Neural cell (in vitro differentiated cells): ENCODE measurements around the gene RAI2. TPM values are rescaled to one million over a fixed set of nuclear protein-coding genes. Genes with fewer than 3 reads are reported as not detected.

Experiments used
- H2AFZ ChIP-seq: fragments of 200-600, 300-800 bp; sonication (generic), shearing (Covaris generic); 2 replicates; pipeline ENCODE4 v1.6.0; 2014; ENCODE audit warnings: low read depth, mild to moderate bottlenecking, antibody characterized with exemption, low read length, moderate library complexity
- H3F3A ChIP-seq: fragments of 200-600 bp; shearing (Covaris generic); 2 replicates; pipeline ENCODE4 v1.6.1; 2016; ENCODE audit warnings: mild to moderate bottlenecking, moderate library complexity, mixed read lengths, antibody characterized with exemption, low read length; ENCODE audit not compliant: insufficient read depth, poor library complexity, severe bottlenecking
- H3K27ac ChIP-seq: fragments of 200-600, 300-800 bp; sonication (generic), shearing (Covaris generic); 2 replicates; pipeline ENCODE4 v1.5.1; 2014; ENCODE audit warnings: mild to moderate bottlenecking, low read length, moderate library complexity
- H3K27me3 ChIP-seq: fragments of 300-800, 200-600 bp; sonication (generic), shearing (Covaris generic); 2 replicates; pipeline ENCODE4 v1.6.0; 2014; ENCODE audit warnings: mild to moderate bottlenecking, low read depth, low read length, moderate library complexity; ENCODE audit not compliant: insufficient read depth
- H3K36me3 ChIP-seq: fragments of 300-800, 200-600 bp; sonication (generic), shearing (Covaris generic); 2 replicates; pipeline ENCODE4 v1.5.1; 2014; ENCODE audit warnings: mild to moderate bottlenecking, antibody characterized with exemption, low read length, moderate library complexity; ENCODE audit not compliant: insufficient read depth
- H3K4me2 ChIP-seq: fragments of 300-800, 200-600 bp; sonication (generic), shearing (Covaris generic); 2 replicates; pipeline ENCODE4 v1.6.0; 2014; ENCODE audit warnings: mild to moderate bottlenecking, low read length
- H3K4me3 ChIP-seq: fragments of 300-800, 200-600 bp; sonication (generic), shearing (Covaris generic); 2 replicates; pipeline ENCODE4 v1.5.1; 2014; ENCODE audit warnings: mild to moderate bottlenecking, low read length, moderate library complexity
- H3K79me2 ChIP-seq: fragments of 200-600 bp; shearing (Covaris generic); replicated peaks from 2 replicates; pipeline ENCODE4 v1.6.0; 2014; ENCODE audit warnings: mild to moderate bottlenecking, low read length, moderate library complexity; ENCODE audit not compliant: insufficient read depth
- H3K9ac ChIP-seq: fragments of 300-800, 200-600 bp; sonication (generic), shearing (Covaris generic); 2 replicates; pipeline ENCODE4 v1.6.1; 2016; ENCODE audit warnings: mild to moderate bottlenecking, low read length, mixed read lengths
- H3K9me2 ChIP-seq: fragments of 200-600 bp; shearing (Covaris generic); 2 replicates; pipeline ENCODE4 v1.6.1; 2016; ENCODE audit warnings: mild to moderate bottlenecking, low read length, mixed read lengths; ENCODE audit not compliant: insufficient read depth
- H3K9me3 ChIP-seq: fragments of 200-600, 300-800 bp; sonication (generic), shearing (Covaris generic); 2 replicates; pipeline ENCODE4 v1.6.1; 2016; ENCODE audit warnings: mild to moderate bottlenecking, mixed run types, low read length, moderate library complexity, mixed read lengths
- H4K20me1 ChIP-seq: fragments of 200-600 bp; shearing (Covaris generic); 2 replicates; pipeline ENCODE4 v1.6.1; 2016; ENCODE audit warnings: mild to moderate bottlenecking, mixed run types; ENCODE audit not compliant: insufficient read depth
- CTCF ChIP-seq: fragments of 450-650 bp; IDR thresholded peaks from 2 replicates; pipeline ENCODE4 v1.5.1; 2014; ENCODE audit warnings: antibody characterized with exemption, mild to moderate bottlenecking, moderate library complexity; ENCODE audit not compliant: poor library complexity, severe bottlenecking
- EP300 ChIP-seq: fragments of 450-650 bp; conservative IDR thresholded peaks from 2 replicates; pipeline ENCODE4 v1.6.1; 2014; ENCODE audit warnings: antibody characterized with exemption, mild to moderate bottlenecking, moderate library complexity; ENCODE audit not compliant: poor library complexity, severe bottlenecking
- EZH2 ChIP-seq: fragments of 200-600, 300-800 bp; shearing (Covaris generic), sonication (generic); IDR thresholded peaks from 2 replicates; pipeline ENCODE4 v1.6.1; 2014; ENCODE audit warnings: antibody characterized with exemption, low read length, borderline replicate concordance, mild to moderate bottlenecking; ENCODE audit not compliant: insufficient read depth, poor library complexity, severe bottlenecking
- MXI1 ChIP-seq: fragments of 450-650 bp; conservative IDR thresholded peaks from 2 replicates; pipeline ENCODE4 v1.6.1; 2014; ENCODE audit warnings: antibody characterized with exemption, mild to moderate bottlenecking; ENCODE audit not compliant: poor library complexity, severe bottlenecking
- POLR2AphosphoS5 ChIP-seq: IDR thresholded peaks from 2 replicates; pipeline ENCODE4 v1.6.1; 2012
- RAD21 ChIP-seq: fragments of 450-650 bp; conservative IDR thresholded peaks from 2 replicates; pipeline ENCODE4 v1.6.1; 2014; ENCODE audit warnings: antibody characterized with exemption, mild to moderate bottlenecking, moderate library complexity
- REST ChIP-seq: IDR thresholded peaks from 2 replicates; pipeline ENCODE4 v1.6.1; 2012; ENCODE audit warnings: borderline replicate concordance
- SMC3 ChIP-seq: fragments of 450-650 bp; conservative IDR thresholded peaks from 2 replicates; pipeline ENCODE4 v1.6.1; 2014; ENCODE audit warnings: antibody characterized with exemption, mild to moderate bottlenecking, moderate library complexity; ENCODE audit not compliant: poor library complexity
- TAF1 ChIP-seq: IDR thresholded peaks from 2 replicates; pipeline ENCODE4 v1.6.1; 2012; ENCODE audit warnings: low read depth
- polyA plus RNA-seq: library from polyadenylated mRNA; depleted of rRNA; stranded (reverse); fragments of >200 nt; gene quantifications from 2 replicates; pipeline ENCODE4 v1.2.3, GENCODE V29; 2014

RAI2 gene
- polyA plus RNA-seq, 1 donor from 2014 or later = 4.8 TPM

- Histone ChIP-seq H3K27me3 (no peaks in the 10 kb centered on the region), H4K20me1 (no peaks in the 10 kb centered on the region), H3F3A (no peaks in the 10 kb centered on the region), H3K9ac (no peak overlapping the region), H3K9me3 (no peaks in the 10 kb centered on the region), H3K4me3 (no peak overlapping the region), H2AFZ (no peak overlapping the region), H3K27ac (no peak overlapping the region), H3K36me3 (no peaks in the 10 kb centered on the region), H3K9me2 (no peaks in the 10 kb centered on the region), H3K4me2 (no peak overlapping the region), H3K79me2 (no peaks in the 10 kb centered on the region)
- TF ChIP-seq REST (no peak), SMC3 (no peak), EZH2 (no peak), RAD21 (no peak), POLR2AphosphoS5 (peak; percentile 72), MXI1 (no peak), CTCF (no peak), TAF1 (no peak), EP300 (peak; percentile 95)
These were observed 87.0 kb downstream of the RAI2 start for GRCh38 chrX:17774053-17774452.

- no peak for TF ChIP-seq RAD21
- no peak for TF ChIP-seq TAF1
- no peak for TF ChIP-seq POLR2AphosphoS5
- TF ChIP-seq CTCF = no peak
- TF ChIP-seq SMC3 = no peak
- TF ChIP-seq REST = no peak
- TF ChIP-seq EP300 = no peak
- TF ChIP-seq MXI1 = no peak
- no peak for TF ChIP-seq EZH2
- Histone ChIP-seq H3K27me3 (no peaks in the 10 kb centered on the region), H3K4me3 (no peak overlapping the region)
These were observed 87.7 kb downstream of the RAI2 start for GRCh38 chrX:17773221-17773876.

More at GRCh38 chrX:17773221-17773876, 87.7 kb downstream of the RAI2 start:
- H3K9me2 ChIP-seq = no peaks in the 10 kb centered on the region
- H2AFZ ChIP-seq = no peak overlapping the region
- H3K79me2 ChIP-seq = no peaks in the 10 kb centered on the region
- no peaks in the 10 kb centered on the region for H3K36me3 ChIP-seq
- no peaks in the 10 kb centered on the region for H3F3A ChIP-seq
- no peaks in the 10 kb centered on the region for H3K9me3 ChIP-seq
- H4K20me1 ChIP-seq = no peaks in the 10 kb centered on the region
- H3K27ac ChIP-seq = no peak overlapping the region
- no peak overlapping the region for H3K4me2 ChIP-seq
- no peak overlapping the region for H3K9ac ChIP-seq
